GM13977 (cell line): Measurements from ENCODE around the gene BICRA.

ENCODE experiments used
- DNase-seq: peaks from one replicate; pipeline ENCODE4 v3.0.0; 2012; ENCODE audit warnings: low spot score
- CTCF ChIP-seq: IDR thresholded peaks from 2 replicates; pipeline ENCODE4 v1.5.1; 2012; ENCODE audit warnings: mild to moderate bottlenecking, control low read depth; ENCODE audit not compliant: insufficient read depth; ENCODE audit errors: extremely low read depth, missing control alignments
- in situ Hi-C: fragments of 300-500 bp; cut with MboI; formaldehyde crosslinking; loops from one replicate; pipeline ENCODE4 v1.12.0; 2022; ENCODE audit warnings: low sequenced_read_pairs, low pct_unique_long_range_greater_than_20kb, mixed read lengths, inconsistent platforms; ENCODE audit not compliant: unreplicated experiment

BICRA gene

GRCh38 chr19:47752440-47753211 is 143.7 kb downstream of the BICRA start:
- DNase-seq, result no peak
- in situ Hi-C loops, result no loop called here
- TF ChIP-seq CTCF, result no peak
